ENCODE results near the gene EIF4E. TPM values are rescaled to one million over a fixed set of nuclear protein-coding genes. Genes with fewer than 3 reads are reported as not detected.
"Not testable (repeated sequence)": the region's sequence is repeated elsewhere in the genome, so short reads cannot be mapped to it uniquely, and the experiment has no call there.

Gene EIF4E
- polyA plus RNA-seq, 3 donors = 108 to 129 (median 125) TPM

GRCh38 chr4:98890702-98891455, 38.1 kb downstream of the EIF4E start:
- no peak for DNase-seq

- no peak for DNase-seq
Measured at GRCh38 chr4:98887145-98887544, 41.8 kb downstream of the EIF4E start.

GRCh38 chr4:98886382-98886781, 42.6 kb downstream of the EIF4E start:
- DNase-seq = not testable (repeated sequence)

- not testable (repeated sequence) for DNase-seq
Measured at GRCh38 chr4:98880884-98881283, 48.0 kb downstream of the EIF4E start.

- no peak for DNase-seq
Measured at GRCh38 chr4:98879515-98879914, 49.4 kb downstream of the EIF4E start.

- no peak for DNase-seq
Measured at GRCh38 chr4:98873059-98873458, 55.9 kb downstream of the EIF4E start.

- DNase-seq = not testable (repeated sequence)
Measured at GRCh38 chr4:98872120-98872906, 56.6 kb downstream of the EIF4E start.

- no peak for DNase-seq
Measured at GRCh38 chr4:98867648-98868047, 61.3 kb downstream of the EIF4E start.

GRCh38 chr4:98865059-98865458, 63.9 kb downstream of the EIF4E start:
- DNase-seq = no peak

GRCh38 chr4:98864560-98864959, 64.4 kb downstream of the EIF4E start:
- DNase-seq = no peak

GRCh38 chr4:98862371-98862770, 66.6 kb downstream of the EIF4E start:
- no peak for DNase-seq

GRCh38 chr4:98861100-98861884, 67.6 kb downstream of the EIF4E start:
- no peak for DNase-seq

GRCh38 chr4:98851806-98852205, 77.1 kb downstream of the EIF4E start:
- DNase-seq = no peak

GRCh38 chr4:98850937-98851336, 78.0 kb downstream of the EIF4E start:
- DNase-seq = no peak

- DNase-seq = no peak
Measured at GRCh38 chr4:98848448-98848847, 80.5 kb downstream of the EIF4E start.

GRCh38 chr4:98845960-98846359, 83.0 kb downstream of the EIF4E start:
- no peak for DNase-seq

- not testable (repeated sequence) for DNase-seq
Measured at GRCh38 chr4:98842917-98843316, 86.0 kb downstream of the EIF4E start.

- peak; percentile 7 for DNase-seq
Measured at GRCh38 chr4:98838977-98839618, 89.8 kb downstream of the EIF4E start.

GRCh38 chr4:98838531-98838930, 90.4 kb downstream of the EIF4E start:
- DNase-seq = no peak

GRCh38 chr4:98833384-98833783, 95.5 kb downstream of the EIF4E start:
- DNase-seq = no peak

GRCh38 chr4:98831036-98831435, 97.9 kb downstream of the EIF4E start:
- not testable (repeated sequence) for DNase-seq

Data from renal pelvis (tissue), 4 donors.